PC-3 (cell line): ENCODE results near the gene PBRM1. TPM values are rescaled to one million over a fixed set of nuclear protein-coding genes. Genes with fewer than 3 reads are reported as not detected.

Experiments
- ATAC-seq: fragments of 200-7000 bp; cut with Tn5 transposase; 2 replicates; pipeline ENCODE4 v1.9.1; 2020; ENCODE audit warnings: mild to moderate bottlenecking, moderate library complexity
- BruUV-seq: library from RNA; stranded (reverse); fragments of 400-500 nt; replicated peaks from 2 replicates; lab custom pipeline; 2021; lab: Mats Ljungman, UMichigan
- CTCF ChIA-PET: fragments of 300-600 bp; sonication (Branson Sonifier 250); formaldehyde crosslinking; loops from one replicate; lab custom pipeline; 2022; ENCODE audit warnings: antibody characterized with exemption; lab: Charles Lee
- POLR2A ChIA-PET: fragments of 300-600 bp; sonication (Branson Sonifier 250); formaldehyde crosslinking; loops from one replicate; lab custom pipeline; 2022; ENCODE audit warnings: antibody characterized with exemption; ENCODE audit not compliant: unreplicated experiment; lab: Charles Lee
- DNase-seq: peaks from one replicate; pipeline ENCODE4 v3.0.0-alpha.2; 2015
- H2AFZ ChIP-seq: fragments of 300-600 bp; sonication (generic); 2 replicates; pipeline ENCODE4 v1.6.0; 2016; ENCODE audit warnings: antibody characterized with exemption, low read length
- H3F3A ChIP-seq: fragments of 300-600 bp; sonication (generic); one replicate; pipeline ENCODE4 v1.6.0; 2017; ENCODE audit warnings: antibody characterized with exemption, low read length, control low read depth, mild to moderate bottlenecking; ENCODE audit not compliant: unreplicated experiment
- H3K27ac ChIP-seq: fragments of 300-600 bp; sonication (generic); 2 replicates; pipeline ENCODE4 v1.5.1; 2016; ENCODE audit warnings: mild to moderate bottlenecking, low read length
- H3K27me3 ChIP-seq: fragments of 300-600 bp; sonication (generic); 2 replicates; pipeline ENCODE4 v1.6.1; 2016; ENCODE audit warnings: low read length, mixed read lengths
- H3K36me3 ChIP-seq: fragments of 300-600 bp; sonication (generic); 2 replicates; pipeline ENCODE4 v1.6.1; 2016; ENCODE audit warnings: low read depth, mixed run types, low read length, mixed read lengths
- H3K4me1 ChIP-seq: fragments of 300-600 bp; sonication (generic); 2 replicates; pipeline ENCODE4 v1.5.1; 2016; ENCODE audit warnings: low read length; ENCODE audit not compliant: insufficient read depth
- H3K4me2 ChIP-seq: fragments of 300-600 bp; sonication (generic); 2 replicates; pipeline ENCODE4 v1.6.0; 2016; ENCODE audit warnings: low read length
- H3K4me3 ChIP-seq: fragments of 300-600 bp; sonication (generic); 2 replicates; pipeline ENCODE4 v1.5.1; 2016; ENCODE audit warnings: mild to moderate bottlenecking, low read length, mixed read lengths
- H3K79me2 ChIP-seq: fragments of 300-600 bp; sonication (generic); 2 replicates; pipeline ENCODE4 v1.6.1; 2017; ENCODE audit warnings: low read length, mixed read lengths
- H3K9ac ChIP-seq: fragments of 300-600 bp; sonication (generic); 2 replicates; pipeline ENCODE4 v1.6.0; 2016; ENCODE audit warnings: mild to moderate bottlenecking, low read length
- H3K9me2 ChIP-seq: fragments of 300-600 bp; sonication (generic); replicated peaks from 2 replicates; pipeline ENCODE4 v1.6.1; 2016; ENCODE audit warnings: mixed run types, low read length, mixed read lengths
- H3K9me3 ChIP-seq: fragments of 300-600 bp; sonication (generic); 2 replicates; pipeline ENCODE4 v1.6.1; 2016; ENCODE audit warnings: low read length, mixed read lengths
- H4K20me1 ChIP-seq: fragments of 300-600 bp; sonication (generic); 2 replicates; pipeline ENCODE4 v1.6.1; 2016; ENCODE audit warnings: low read length, mixed read lengths
- CTCF ChIP-seq: fragments of 300-600 bp; sonication (generic); conservative IDR thresholded peaks from 2 replicates; pipeline ENCODE4 v1.5.1; 2017; ENCODE audit warnings: antibody characterized with exemption, low read depth, mild to moderate bottlenecking, low read length
- EZH2 ChIP-seq: fragments of 300-600 bp; sonication (generic); IDR thresholded peaks from one replicate; pipeline ENCODE4 v1.6.1; 2017; ENCODE audit warnings: antibody characterized with exemption, mild to moderate bottlenecking, low read length; ENCODE audit not compliant: unreplicated experiment
- EZH2phosphoT487 ChIP-seq: fragments of 300-600 bp; sonication (generic); IDR thresholded peaks from 2 replicates; pipeline ENCODE4 v1.6.1; 2018; ENCODE audit warnings: mild to moderate bottlenecking, antibody characterized with exemption, low read length, borderline replicate concordance
- intact Hi-C: fragments of 100-400 bp; cut with micrococcal nuclease; formaldehyde crosslinking; loops from 2 replicates; pipeline ENCODE4 v1.9.0; 2023
- total RNA-seq: library from RNA; depleted of rRNA; stranded (reverse); fragments of >200 nt; gene quantifications from 2 replicates; pipeline ENCODE4 v1.2.3, GENCODE V29; 2014

PBRM1 gene
- total RNA-seq, 1 experiment from 2014 or later, result 59.7 TPM

- H3K36me3 ChIP-seq, result peaks cover 50% of the 10 kb centered on the region
- H3F3A ChIP-seq, result no peaks in the 10 kb centered on the region
- H3K9me2 ChIP-seq, result no peaks in the 10 kb centered on the region
- DNase-seq (no peak), ATAC-seq (no peak)
- ChIA-PET POLR2A (no interaction called here), CTCF (no interaction called here)
- H3K79me2 ChIP-seq, result no peaks in the 10 kb centered on the region
- TF ChIP-seq CTCF (no peak), EZH2 (no peak), EZH2phosphoT487 (no peak)
- H3K4me2 ChIP-seq, result no peak overlapping the region
- H4K20me1 ChIP-seq, result no peaks in the 10 kb centered on the region
- H3K4me1 ChIP-seq, result no peaks in the 10 kb centered on the region
- H3K27ac ChIP-seq, result no peak overlapping the region
- intact Hi-C loops, result no loop called here
- no TSS peak for BruUV-seq
- H3K9me3 ChIP-seq, result no peaks in the 10 kb centered on the region
- H3K27me3 ChIP-seq, result no peaks in the 10 kb centered on the region
- H3K4me3 ChIP-seq, result no peak overlapping the region
- no peak overlapping the region for H2AFZ ChIP-seq
- no peak overlapping the region for H3K9ac ChIP-seq
Measured at GRCh38 chr3:52660046-52660445, 25.7 kb downstream of the PBRM1 start.

- no peaks in the 10 kb centered on the region for H3K9me3 ChIP-seq
- no peak for ATAC-seq
- BruUV-seq, result no TSS peak
Measured at GRCh38 chr3:52655895-52656294, 29.8 kb downstream of the PBRM1 start.

More at GRCh38 chr3:52655895-52656294, 29.8 kb downstream of the PBRM1 start:
- H3K27ac ChIP-seq, result no peak overlapping the region
- H3F3A ChIP-seq, result no peaks in the 10 kb centered on the region
- peaks cover 33% of the 10 kb centered on the region for H3K36me3 ChIP-seq
- intact Hi-C loops, result no loop called here
- no peaks in the 10 kb centered on the region for H3K9me2 ChIP-seq
- H3K4me2 ChIP-seq, result no peak overlapping the region
- no peaks in the 10 kb centered on the region for H3K4me1 ChIP-seq
- no peak overlapping the region for H2AFZ ChIP-seq
- H3K27me3 ChIP-seq, result no peaks in the 10 kb centered on the region
- H4K20me1 ChIP-seq, result no peaks in the 10 kb centered on the region
- POLR2A ChIA-PET, result no interaction called here
- no peak overlapping the region for H3K4me3 ChIP-seq
- H3K79me2 ChIP-seq, result no peaks in the 10 kb centered on the region
- CTCF ChIA-PET, result no interaction called here
- TF ChIP-seq CTCF (no peak), EZH2 (no peak), EZH2phosphoT487 (no peak)
- no peak overlapping the region for H3K9ac ChIP-seq
- no peak for DNase-seq
